OCI-LY7 (cell line): ENCODE results near the gene SLCO4A1. TPM values are rescaled to one million over a fixed set of nuclear protein-coding genes. Genes with fewer than 3 reads are reported as not detected.
A peak's percentile ranks its signal among the peaks of the same experiment; 100 is the strongest.

Source experiments
- BruUV-seq: library from RNA; stranded (reverse); fragments of 400-500 nt; replicated peaks from 2 replicates; lab custom pipeline; 2021; lab: Mats Ljungman, UMichigan
- CTCF ChIA-PET: fragments of 300-600 bp; sonication (Branson Sonifier 250); formaldehyde crosslinking; loops from one replicate; lab custom pipeline; 2022; ENCODE audit warnings: antibody characterized with exemption; ENCODE audit not compliant: unreplicated experiment; lab: Charles Lee
- POLR2A ChIA-PET: fragments of 300-600 bp; sonication (Branson Sonifier 250); formaldehyde crosslinking; loops from one replicate; lab custom pipeline; 2022; ENCODE audit warnings: antibody characterized with exemption; lab: Charles Lee
- DNase-seq: peaks from one replicate; pipeline ENCODE4 v3.0.0-alpha.2; 2015; ENCODE audit warnings: low spot score
- H2AFZ ChIP-seq: fragments of 200-600 bp; sonication (generic), shearing (Covaris generic); 2 replicates; pipeline ENCODE4 v1.6.1; 2014; ENCODE audit warnings: mild to moderate bottlenecking, antibody characterized with exemption, low read length, moderate library complexity
- H3K27ac ChIP-seq: fragments of 200-600 bp; sonication (generic); 2 replicates; pipeline ENCODE4 v1.5.1; 2014; ENCODE audit warnings: mixed run types, low read depth, mild to moderate bottlenecking, moderate library complexity, low read length, inconsistent platforms; ENCODE audit not compliant: poor library complexity, severe bottlenecking
- H3K36me3 ChIP-seq: fragments of 200-600 bp; sonication (generic); 2 replicates; pipeline ENCODE4 v1.6.1; 2014; ENCODE audit warnings: mild to moderate bottlenecking, antibody characterized with exemption, low read length, moderate library complexity, mixed read lengths; ENCODE audit not compliant: insufficient read depth
- H3K4me1 ChIP-seq: fragments of 200-600 bp; sonication (generic); 2 replicates; pipeline ENCODE4 v1.5.1; 2014; ENCODE audit warnings: mild to moderate bottlenecking, low read length; ENCODE audit not compliant: insufficient read depth, poor library complexity, severe bottlenecking
- H3K4me2 ChIP-seq: fragments of 200-600 bp; sonication (generic); 2 replicates; pipeline ENCODE4 v1.6.1; 2014; ENCODE audit warnings: mild to moderate bottlenecking, low read length
- H3K4me3 ChIP-seq: fragments of 200-600 bp; sonication (generic); 2 replicates; pipeline ENCODE4 v1.5.1; 2014; ENCODE audit warnings: mild to moderate bottlenecking, low read depth, low read length; ENCODE audit not compliant: poor library complexity, severe bottlenecking
- H3K79me2 ChIP-seq: fragments of 200-600 bp; sonication (generic); 2 replicates; pipeline ENCODE4 v1.6.1; 2016; ENCODE audit warnings: low read depth, mild to moderate bottlenecking, low read length, moderate library complexity, mixed read lengths; ENCODE audit not compliant: insufficient read depth
- H3K9me2 ChIP-seq: fragments of 200-600 bp; sonication (generic); 2 replicates; pipeline ENCODE4 v1.6.1; 2016; ENCODE audit warnings: mild to moderate bottlenecking, low read length, mixed read lengths; ENCODE audit not compliant: insufficient read depth
- H3K9me3 ChIP-seq: fragments of 200-600 bp; sonication (generic); 2 replicates; pipeline ENCODE4 v1.6.1; 2014; ENCODE audit warnings: mild to moderate bottlenecking, mixed run types, low read length, mixed read lengths
- H4K20me1 ChIP-seq: fragments of 200-600 bp; sonication (generic); 2 replicates; pipeline ENCODE4 v1.6.1; 2014; ENCODE audit warnings: mild to moderate bottlenecking, antibody characterized with exemption, low read length, moderate library complexity, mixed read lengths; ENCODE audit not compliant: insufficient read depth
- CTCF ChIP-seq: fragments of 200-600 bp; sonication (generic); conservative IDR thresholded peaks from 2 replicates; pipeline ENCODE4 v1.5.1; 2014; ENCODE audit warnings: mild to moderate bottlenecking, antibody characterized with exemption, low read length, moderate library complexity, mixed read lengths
- EZH2phosphoT487 ChIP-seq: fragments of 200-600 bp; sonication (generic); IDR thresholded peaks from 2 replicates; pipeline ENCODE4 v1.6.1; 2018; ENCODE audit warnings: low read depth, borderline replicate concordance, mild to moderate bottlenecking, mixed run types, antibody characterized with exemption, low read length, moderate library complexity, mixed read lengths
- intact Hi-C: fragments of 100-400 bp; cut with micrococcal nuclease; formaldehyde crosslinking; loops from one replicate; pipeline ENCODE4 v1.10.0; 2022; ENCODE audit not compliant: unreplicated experiment
- total RNA-seq, 2 experiments: library from RNA; depleted of rRNA in 1 of 2; stranded (reverse); fragments of >200 nt in 1 of 2; shearing (Covaris generic) in 1 of 2; gene quantifications; 2 replicates each; pipeline ENCODE4 v1.2.3, GENCODE V29; 2014 to 2022

SLCO4A1 gene
- total RNA-seq, 2 experiments from 2014 or later: 34.3 to 52.4 TPM

- ChIA-PET POLR2A (interaction anchor here (0.6 kb wide), 1 partner anchor 344 kb away, joined by 5 read pairs; no protein-coding TSS in a partner anchor), CTCF (interaction anchor here (0.6 kb wide), 1 partner anchor 46 kb away, joined by 5 read pairs; no protein-coding TSS in a partner anchor)
- Histone ChIP-seq H3K9me2 (no peaks in the 10 kb centered on the region), H3K27ac (no peak overlapping the region), H3K36me3 (no peaks in the 10 kb centered on the region), H3K9me3 (no peaks in the 10 kb centered on the region), H2AFZ (no peak overlapping the region), H3K4me1 (no peaks in the 10 kb centered on the region), H3K4me3 (no peak overlapping the region), H3K79me2 (no peaks in the 10 kb centered on the region), H4K20me1 (no peaks in the 10 kb centered on the region), H3K4me2 (no peak overlapping the region)
- intact Hi-C loops: no loop called here
- BruUV-seq: no TSS peak
- no peak for DNase-seq
- TF ChIP-seq EZH2phosphoT487: no peak
- no peak for TF ChIP-seq CTCF
These were observed 65.1 kb downstream of the SLCO4A1 start for GRCh38 chr20:62707276-62707920.

- Histone ChIP-seq H3K36me3 (no peaks in the 10 kb centered on the region), H3K27ac (no peak overlapping the region), H3K4me1 (no peaks in the 10 kb centered on the region), H3K4me3 (no peak overlapping the region), H3K9me2 (no peaks in the 10 kb centered on the region), H3K79me2 (no peaks in the 10 kb centered on the region), H3K4me2 (no peak overlapping the region), H4K20me1 (no peaks in the 10 kb centered on the region), H3K9me3 (no peaks in the 10 kb centered on the region), H2AFZ (no peak overlapping the region)
- CTCF ChIA-PET: no interaction called here
- peak; percentile 17 for DNase-seq
- intact Hi-C loops: no loop called here
- POLR2A ChIA-PET: interaction anchor here (0.8 kb wide), 1 partner anchor 26 kb away, joined by 3 read pairs; no protein-coding TSS in a partner anchor
- BruUV-seq: no TSS peak
- TF ChIP-seq EZH2phosphoT487 (no peak), CTCF (peak; percentile 48)
These were observed 65.7 kb downstream of the SLCO4A1 start for GRCh38 chr20:62707921-62708521.
